ENCODE results near the gene CDC25B.

DNA sequence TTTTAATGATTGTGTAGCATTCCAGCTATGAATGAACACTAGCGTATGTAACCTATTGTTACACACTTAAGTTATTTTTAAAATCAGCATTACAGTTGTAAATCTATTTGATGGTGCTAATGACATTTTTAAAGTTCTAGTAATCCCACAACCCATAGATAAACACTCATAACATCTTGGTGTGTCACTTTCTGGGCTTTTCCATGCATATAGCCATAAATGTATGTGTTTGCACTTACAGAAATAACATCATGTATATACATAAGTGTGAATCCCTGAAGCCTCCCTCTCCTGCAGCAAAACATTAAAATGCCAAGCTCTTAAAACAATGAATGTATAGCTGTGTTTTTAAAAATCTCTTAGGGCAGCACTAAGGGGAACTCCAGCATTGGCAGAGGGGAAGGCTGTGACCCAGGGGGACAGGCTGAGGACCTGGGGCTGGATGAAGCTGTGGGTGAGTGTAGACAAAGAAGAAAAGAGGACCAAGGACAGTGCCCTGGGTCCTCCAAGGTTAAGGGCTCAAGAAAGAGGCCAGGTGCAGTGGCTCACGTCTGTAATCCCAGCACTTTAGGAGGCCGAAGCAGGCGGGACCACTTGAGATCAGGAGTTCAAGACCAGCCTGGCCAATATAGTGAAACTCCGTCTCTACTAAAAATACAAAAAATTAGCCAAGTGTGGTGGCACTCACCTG is 8.6 kb upstream of the CDC25B start:
- TF ChIP-seq EZH2 (IDR thresholded peaks at IDR 0.05; ENCODE audit: insufficient read depth, poor library complexity, severe bottlenecking) (no peak), EZH2phosphoT487 (IDR thresholded peaks at IDR 0.05; ENCODE audit: insufficient read depth, low read depth) (no peak)
